WTC11 (cell line): Measurements from ENCODE around the gene TMED4. TPM values are rescaled to one million over a fixed set of nuclear protein-coding genes. Genes with fewer than 3 reads are reported as not detected.

Source experiments
- ATAC-seq: fragments of 200-7000 bp; cut with Tn5 transposase; 2 replicates; pipeline ENCODE4 v1.10.0; 2021; ENCODE audit warnings: mild to moderate bottlenecking, moderate library complexity
- CTCF ChIA-PET: fragments of 300-600 bp; sonication (Branson Sonifier 250); formaldehyde crosslinking; loops from one replicate; lab custom pipeline; 2021; ENCODE audit warnings: antibody characterized with exemption; lab: Charles Lee
- POLR2A ChIA-PET: fragments of 350-600 bp; sonication (Branson Sonifier 250); formaldehyde crosslinking; loops from one replicate; lab custom pipeline; 2021; ENCODE audit warnings: antibody characterized with exemption; lab: Charles Lee
- DNase-seq: peaks from one replicate; pipeline ENCODE4 v3.0.0; 2021; ENCODE audit warnings: low spot score
- H3K27ac Mint-ChIP-seq: 2 replicates; pipeline ENCODE4 v1.8.0; 2021; ENCODE audit warnings: mixed read lengths
- H3K27me3 Mint-ChIP-seq: 2 replicates; pipeline ENCODE4 v1.8.0; 2021; ENCODE audit warnings: low read depth, mild to moderate bottlenecking, moderate library complexity, mixed read lengths
- H3K36me3 Mint-ChIP-seq: 2 replicates; pipeline ENCODE4 v1.8.0; 2021; ENCODE audit warnings: mixed read lengths
- H3K4me1 Mint-ChIP-seq: 2 replicates; pipeline ENCODE4 v1.8.0; 2022; ENCODE audit warnings: mixed read lengths
- H3K4me3 Mint-ChIP-seq: 2 replicates; pipeline ENCODE4 v1.8.0; 2021; ENCODE audit warnings: mild to moderate bottlenecking, moderate library complexity, mixed read lengths
- H3K9me3 Mint-ChIP-seq: 2 replicates; pipeline ENCODE4 v1.8.0; 2021; ENCODE audit warnings: mixed read lengths
- EMX1 ChIP-seq: fragments of 250-450 bp; sonication (Bioruptor Pico); IDR thresholded peaks from 2 replicates; pipeline ENCODE4 v1.8.0; 2021; ENCODE audit warnings: mild to moderate bottlenecking
- ETV6 ChIP-seq: sonication (generic); formaldehyde crosslinking; IDR thresholded peaks from 2 replicates; pipeline ENCODE4 v1.8.1; 2022; ENCODE audit warnings: mild to moderate bottlenecking, missing genetic modification reagents
- GABPB1 ChIP-seq: sonication (generic); formaldehyde crosslinking; IDR thresholded peaks from 2 replicates; pipeline ENCODE4 v1.8.1; 2023; ENCODE audit warnings: mild to moderate bottlenecking, missing genetic modification reagents
- NR2C2 ChIP-seq: sonication (generic); formaldehyde crosslinking; IDR thresholded peaks from 2 replicates; pipeline ENCODE4 v1.8.0; 2022; ENCODE audit warnings: mild to moderate bottlenecking, missing genetic modification reagents
- PRRX2 ChIP-seq: fragments of 250-450 bp; sonication (Bioruptor Pico); IDR thresholded peaks from 2 replicates; pipeline ENCODE4 v1.8.0; 2021; ENCODE audit warnings: mild to moderate bottlenecking
- ZNF121 ChIP-seq: sonication (generic); formaldehyde crosslinking; IDR thresholded peaks from 2 replicates; pipeline ENCODE4 v1.8.0; 2023; ENCODE audit warnings: missing genetic modification reagents
- ZNF219 ChIP-seq: sonication (generic); formaldehyde crosslinking; IDR thresholded peaks from 2 replicates; pipeline ENCODE4 v1.8.0; 2023; ENCODE audit warnings: missing genetic modification reagents, mild to moderate bottlenecking, borderline replicate concordance
- ZNF671 ChIP-seq: fragments of 250-450 bp; sonication (Bioruptor Pico); IDR thresholded peaks from 2 replicates; pipeline ENCODE4 v1.8.0; 2021; ENCODE audit warnings: mild to moderate bottlenecking
- total RNA-seq: library from RNA; stranded (reverse); gene quantifications from 3 replicates; pipeline ENCODE4 v1.2.3, GENCODE V29; 2021
- TF ChIP-seq, protein P1 (sequence below): fragments of 250-450 bp; sonication (Bioruptor Pico); IDR thresholded peaks from 2 replicates; pipeline ENCODE4 v1.8.0; 2021; ENCODE audit warnings: mild to moderate bottlenecking
- TF ChIP-seq, protein P2 (sequence below): fragments of 250-450 bp; sonication (Bioruptor Pico); conservative IDR thresholded peaks from 2 replicates; pipeline ENCODE4 v1.9.0; 2021; ENCODE audit warnings: mild to moderate bottlenecking
- TF ChIP-seq, protein P3 (sequence below): sonication (generic); formaldehyde crosslinking; IDR thresholded peaks from 2 replicates; pipeline ENCODE4 v1.8.1; 2023; ENCODE audit warnings: mild to moderate bottlenecking, missing genetic modification reagents, borderline replicate concordance
- TF ChIP-seq, protein P4 (sequence below): fragments of 250-450 bp; sonication (Bioruptor Pico); IDR thresholded peaks from 2 replicates; pipeline ENCODE4 v1.9.0; 2021; ENCODE audit warnings: mild to moderate bottlenecking
- TF ChIP-seq, protein P5 (sequence below): fragments of 200-600 bp; IDR thresholded peaks from 2 replicates; pipeline ENCODE4 v1.8.0; 2022; ENCODE audit warnings: antibody characterized with exemption
- TF ChIP-seq, protein P6 (sequence below): sonication (generic); formaldehyde crosslinking; conservative IDR thresholded peaks from 2 replicates; pipeline ENCODE4 v1.8.1; 2023; ENCODE audit warnings: mild to moderate bottlenecking, low read depth, missing genetic modification reagents, moderate library complexity

The TMED4 gene
- total RNA-seq, 1 experiment from 2014 or later = 58.6 TPM

DNA sequence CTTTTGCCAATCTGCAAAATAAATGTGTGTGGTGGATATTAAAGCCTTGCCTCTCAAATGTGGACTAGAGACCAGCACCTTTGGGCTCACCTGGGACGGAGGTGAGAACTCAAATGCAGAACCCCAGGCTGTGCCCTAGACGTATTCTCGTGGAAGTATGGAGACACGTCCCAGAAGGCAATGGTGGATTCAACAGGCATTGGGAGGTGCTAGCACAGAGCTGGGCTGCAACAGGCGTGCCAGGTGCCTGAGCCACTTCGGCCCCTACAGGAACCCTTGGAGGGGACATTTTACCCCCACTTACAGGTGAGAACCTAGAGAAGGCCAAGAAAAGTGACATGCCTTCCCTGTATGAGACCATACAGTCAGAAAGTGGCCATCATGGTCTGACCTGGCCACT, 20.6 kb downstream of the TMED4 start:
- TF ChIP-seq, protein P1, sequence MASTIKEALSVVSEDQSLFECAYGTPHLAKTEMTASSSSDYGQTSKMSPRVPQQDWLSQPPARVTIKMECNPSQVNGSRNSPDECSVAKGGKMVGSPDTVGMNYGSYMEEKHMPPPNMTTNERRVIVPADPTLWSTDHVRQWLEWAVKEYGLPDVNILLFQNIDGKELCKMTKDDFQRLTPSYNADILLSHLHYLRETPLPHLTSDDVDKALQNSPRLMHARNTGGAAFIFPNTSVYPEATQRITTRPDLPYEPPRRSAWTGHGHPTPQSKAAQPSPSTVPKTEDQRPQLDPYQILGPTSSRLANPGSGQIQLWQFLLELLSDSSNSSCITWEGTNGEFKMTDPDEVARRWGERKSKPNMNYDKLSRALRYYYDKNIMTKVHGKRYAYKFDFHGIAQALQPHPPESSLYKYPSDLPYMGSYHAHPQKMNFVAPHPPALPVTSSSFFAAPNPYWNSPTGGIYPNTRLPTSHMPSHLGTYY (CRISPR knock-in tag) = no peak
- TF ChIP-seq, protein P2, sequence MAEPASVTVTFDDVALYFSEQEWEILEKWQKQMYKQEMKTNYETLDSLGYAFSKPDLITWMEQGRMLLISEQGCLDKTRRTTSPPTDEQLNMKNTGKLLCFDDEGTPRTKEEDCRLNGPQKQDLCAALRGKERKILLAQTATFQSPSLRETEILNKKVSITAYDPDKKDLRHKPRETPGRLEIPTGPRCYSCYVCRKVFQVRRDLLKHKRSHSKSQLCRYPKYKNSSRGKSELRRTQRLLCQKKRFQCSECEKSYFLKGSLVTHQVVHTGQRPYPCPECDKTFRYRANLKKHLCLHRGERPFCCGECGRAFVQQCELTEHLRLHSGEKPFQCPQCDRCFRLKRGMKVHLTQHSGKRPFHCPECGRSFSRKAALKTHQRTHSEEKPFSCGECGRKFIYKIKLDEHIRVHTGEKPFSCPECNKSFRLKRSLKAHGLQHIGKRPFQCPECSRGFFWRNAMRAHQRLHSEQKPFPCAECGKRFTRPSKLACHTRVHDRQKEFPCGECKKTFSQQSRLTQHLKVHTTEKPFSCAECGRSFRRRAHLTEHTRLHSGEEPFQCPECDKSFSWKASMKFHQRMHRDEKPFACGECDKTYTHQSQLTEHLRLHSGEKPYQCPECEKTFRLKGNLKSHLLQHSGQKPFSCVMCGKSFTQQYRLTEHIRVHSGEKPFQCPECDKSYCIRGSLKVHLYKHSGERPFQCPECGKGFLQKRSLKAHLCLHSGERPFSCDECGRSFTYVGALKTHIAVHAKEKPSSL (CRISPR knock-in tag) = no peak
- TF ChIP-seq ZNF671 (CRISPR knock-in tag) (no peak), ZNF121 (CRISPR knock-in tag) (no peak), NR2C2 (no peak), ETV6 (CRISPR knock-in tag) (no peak), GABPB1 (no peak), ZNF219 (CRISPR knock-in tag) (no peak), EMX1 (CRISPR knock-in tag) (no peak), PRRX2 (CRISPR knock-in tag) (no peak)
- TF ChIP-seq, protein P3, sequence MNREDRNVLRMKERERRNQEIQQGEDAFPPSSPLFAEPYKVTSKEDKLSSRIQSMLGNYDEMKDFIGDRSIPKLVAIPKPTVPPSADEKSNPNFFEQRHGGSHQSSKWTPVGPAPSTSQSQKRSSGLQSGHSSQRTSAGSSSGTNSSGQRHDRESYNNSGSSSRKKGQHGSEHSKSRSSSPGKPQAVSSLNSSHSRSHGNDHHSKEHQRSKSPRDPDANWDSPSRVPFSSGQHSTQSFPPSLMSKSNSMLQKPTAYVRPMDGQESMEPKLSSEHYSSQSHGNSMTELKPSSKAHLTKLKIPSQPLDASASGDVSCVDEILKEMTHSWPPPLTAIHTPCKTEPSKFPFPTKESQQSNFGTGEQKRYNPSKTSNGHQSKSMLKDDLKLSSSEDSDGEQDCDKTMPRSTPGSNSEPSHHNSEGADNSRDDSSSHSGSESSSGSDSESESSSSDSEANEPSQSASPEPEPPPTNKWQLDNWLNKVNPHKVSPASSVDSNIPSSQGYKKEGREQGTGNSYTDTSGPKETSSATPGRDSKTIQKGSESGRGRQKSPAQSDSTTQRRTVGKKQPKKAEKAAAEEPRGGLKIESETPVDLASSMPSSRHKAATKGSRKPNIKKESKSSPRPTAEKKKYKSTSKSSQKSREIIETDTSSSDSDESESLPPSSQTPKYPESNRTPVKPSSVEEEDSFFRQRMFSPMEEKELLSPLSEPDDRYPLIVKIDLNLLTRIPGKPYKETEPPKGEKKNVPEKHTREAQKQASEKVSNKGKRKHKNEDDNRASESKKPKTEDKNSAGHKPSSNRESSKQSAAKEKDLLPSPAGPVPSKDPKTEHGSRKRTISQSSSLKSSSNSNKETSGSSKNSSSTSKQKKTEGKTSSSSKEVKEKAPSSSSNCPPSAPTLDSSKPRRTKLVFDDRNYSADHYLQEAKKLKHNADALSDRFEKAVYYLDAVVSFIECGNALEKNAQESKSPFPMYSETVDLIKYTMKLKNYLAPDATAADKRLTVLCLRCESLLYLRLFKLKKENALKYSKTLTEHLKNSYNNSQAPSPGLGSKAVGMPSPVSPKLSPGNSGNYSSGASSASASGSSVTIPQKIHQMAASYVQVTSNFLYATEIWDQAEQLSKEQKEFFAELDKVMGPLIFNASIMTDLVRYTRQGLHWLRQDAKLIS (CRISPR knock-in tag) = no peak
- TF ChIP-seq, protein P4, sequence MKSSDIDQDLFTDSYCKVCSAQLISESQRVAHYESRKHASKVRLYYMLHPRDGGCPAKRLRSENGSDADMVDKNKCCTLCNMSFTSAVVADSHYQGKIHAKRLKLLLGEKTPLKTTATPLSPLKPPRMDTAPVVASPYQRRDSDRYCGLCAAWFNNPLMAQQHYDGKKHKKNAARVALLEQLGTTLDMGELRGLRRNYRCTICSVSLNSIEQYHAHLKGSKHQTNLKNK (CRISPR knock-in tag) = no peak
- TF ChIP-seq, protein P5, sequence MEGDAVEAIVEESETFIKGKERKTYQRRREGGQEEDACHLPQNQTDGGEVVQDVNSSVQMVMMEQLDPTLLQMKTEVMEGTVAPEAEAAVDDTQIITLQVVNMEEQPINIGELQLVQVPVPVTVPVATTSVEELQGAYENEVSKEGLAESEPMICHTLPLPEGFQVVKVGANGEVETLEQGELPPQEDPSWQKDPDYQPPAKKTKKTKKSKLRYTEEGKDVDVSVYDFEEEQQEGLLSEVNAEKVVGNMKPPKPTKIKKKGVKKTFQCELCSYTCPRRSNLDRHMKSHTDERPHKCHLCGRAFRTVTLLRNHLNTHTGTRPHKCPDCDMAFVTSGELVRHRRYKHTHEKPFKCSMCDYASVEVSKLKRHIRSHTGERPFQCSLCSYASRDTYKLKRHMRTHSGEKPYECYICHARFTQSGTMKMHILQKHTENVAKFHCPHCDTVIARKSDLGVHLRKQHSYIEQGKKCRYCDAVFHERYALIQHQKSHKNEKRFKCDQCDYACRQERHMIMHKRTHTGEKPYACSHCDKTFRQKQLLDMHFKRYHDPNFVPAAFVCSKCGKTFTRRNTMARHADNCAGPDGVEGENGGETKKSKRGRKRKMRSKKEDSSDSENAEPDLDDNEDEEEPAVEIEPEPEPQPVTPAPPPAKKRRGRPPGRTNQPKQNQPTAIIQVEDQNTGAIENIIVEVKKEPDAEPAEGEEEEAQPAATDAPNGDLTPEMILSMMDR = no peak
- TF ChIP-seq, protein P6, sequence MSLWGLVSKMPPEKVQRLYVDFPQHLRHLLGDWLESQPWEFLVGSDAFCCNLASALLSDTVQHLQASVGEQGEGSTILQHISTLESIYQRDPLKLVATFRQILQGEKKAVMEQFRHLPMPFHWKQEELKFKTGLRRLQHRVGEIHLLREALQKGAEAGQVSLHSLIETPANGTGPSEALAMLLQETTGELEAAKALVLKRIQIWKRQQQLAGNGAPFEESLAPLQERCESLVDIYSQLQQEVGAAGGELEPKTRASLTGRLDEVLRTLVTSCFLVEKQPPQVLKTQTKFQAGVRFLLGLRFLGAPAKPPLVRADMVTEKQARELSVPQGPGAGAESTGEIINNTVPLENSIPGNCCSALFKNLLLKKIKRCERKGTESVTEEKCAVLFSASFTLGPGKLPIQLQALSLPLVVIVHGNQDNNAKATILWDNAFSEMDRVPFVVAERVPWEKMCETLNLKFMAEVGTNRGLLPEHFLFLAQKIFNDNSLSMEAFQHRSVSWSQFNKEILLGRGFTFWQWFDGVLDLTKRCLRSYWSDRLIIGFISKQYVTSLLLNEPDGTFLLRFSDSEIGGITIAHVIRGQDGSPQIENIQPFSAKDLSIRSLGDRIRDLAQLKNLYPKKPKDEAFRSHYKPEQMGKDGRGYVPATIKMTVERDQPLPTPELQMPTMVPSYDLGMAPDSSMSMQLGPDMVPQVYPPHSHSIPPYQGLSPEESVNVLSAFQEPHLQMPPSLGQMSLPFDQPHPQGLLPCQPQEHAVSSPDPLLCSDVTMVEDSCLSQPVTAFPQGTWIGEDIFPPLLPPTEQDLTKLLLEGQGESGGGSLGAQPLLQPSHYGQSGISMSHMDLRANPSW = no peak
- POLR2A ChIA-PET = no interaction called here
- no peaks in the 10 kb centered on the region for H3K4me1 Mint-ChIP-seq

More for the DNA sequence above, 20.6 kb downstream of the TMED4 start:
- H3K9me3 Mint-ChIP-seq = no peaks in the 10 kb centered on the region
- no peaks in the 10 kb centered on the region for H3K27me3 Mint-ChIP-seq
- peaks cover 14% of the 10 kb centered on the region for H3K36me3 Mint-ChIP-seq
- CTCF ChIA-PET = interaction anchor here (0.9 to 2.1 kb wide), 3 partner anchors 27 to 213 kb away, joined by 3 to 6 read pairs (median 4); no protein-coding TSS in a partner anchor
- H3K4me3 Mint-ChIP-seq = no peak overlapping the region
- DNase-seq (no peak), ATAC-seq (no peak)
- H3K27ac Mint-ChIP-seq = no peak overlapping the region
